KBM-7 (cell line): Measurements from ENCODE around the gene SOX6.

Experiments
- DNase-seq: peaks from one replicate; pipeline ENCODE4 v3.0.0-alpha.2; 2015
- in situ Hi-C: fragments of 300-500 bp; cut with MboI; formaldehyde crosslinking; loops from 2 replicates; pipeline ENCODE4 v1.14.3; 2020; ENCODE audit warnings: low sequenced_read_pairs, low pct_unique_long_range_greater_than_20kb, mixed read lengths

SOX6 gene

GRCh38 chr11:15968461-15969130 lies 387.8 kb downstream of the SOX6 start:
- in situ Hi-C loops = no loop called here
- DNase-seq = no peak

GRCh38 chr11:15967966-15968365 lies 388.4 kb downstream of the SOX6 start:
- in situ Hi-C loops = no loop called here
- no peak for DNase-seq

GRCh38 chr11:15967166-15967565 lies 389.2 kb downstream of the SOX6 start:
- DNase-seq = no peak
- in situ Hi-C loops = no loop called here

GRCh38 chr11:15965562-15966250 lies 390.6 kb downstream of the SOX6 start:
- in situ Hi-C loops = no loop called here
- no peak for DNase-seq

GRCh38 chr11:15963266-15963665 lies 393.1 kb downstream of the SOX6 start:
- DNase-seq = no peak
- in situ Hi-C loops = no loop called here

- no peak for DNase-seq
- in situ Hi-C loops = no loop called here
These were observed 397.4 kb downstream of the SOX6 start for GRCh38 chr11:15958910-15959309.

GRCh38 chr11:15957234-15957633 lies 399.1 kb downstream of the SOX6 start:
- DNase-seq = no peak
- in situ Hi-C loops = no loop called here

GRCh38 chr11:15956302-15956701 lies 400.0 kb downstream of the SOX6 start:
- no peak for DNase-seq
- in situ Hi-C loops = no loop called here

- DNase-seq = no peak
- in situ Hi-C loops = no loop called here
These were observed 400.8 kb downstream of the SOX6 start for GRCh38 chr11:15955595-15955994.

GRCh38 chr11:15947681-15948648 lies 408.4 kb downstream of the SOX6 start:
- in situ Hi-C loops = no loop called here
- DNase-seq = no peak

GRCh38 chr11:15945726-15946125 lies 410.6 kb downstream of the SOX6 start:
- in situ Hi-C loops = no loop called here
- DNase-seq = no peak

- DNase-seq = no peak
- in situ Hi-C loops = no loop called here
These were observed 411.9 kb downstream of the SOX6 start for GRCh38 chr11:15944460-15944859.

GRCh38 chr11:15943418-15944197 lies 412.7 kb downstream of the SOX6 start:
- in situ Hi-C loops = no loop called here

GRCh38 chr11:15942936-15943335 lies 413.4 kb downstream of the SOX6 start:
- in situ Hi-C loops = no loop called here
- no peak for DNase-seq

More at GRCh38 chr11:15943418-15944197, 412.7 kb downstream of the SOX6 start:
- no peak for DNase-seq

- in situ Hi-C loops = no loop called here
- DNase-seq = no peak
These were observed 414.2 kb downstream of the SOX6 start for GRCh38 chr11:15942126-15942525.

- in situ Hi-C loops = no loop called here
- peak; percentile 2 for DNase-seq
These were observed 415.1 kb downstream of the SOX6 start for GRCh38 chr11:15941206-15941770.

GRCh38 chr11:15940462-15941205 lies 415.7 kb downstream of the SOX6 start:
- in situ Hi-C loops = no loop called here
- DNase-seq = no peak

- in situ Hi-C loops = no loop called here
- DNase-seq = no peak
These were observed 417.4 kb downstream of the SOX6 start for GRCh38 chr11:15938983-15939382.
